Keratinocyte (primary cell): ENCODE data around the gene FHOD3. TPM values are rescaled to one million over a fixed set of nuclear protein-coding genes. Genes with fewer than 3 reads are reported as not detected.

Experiments used
- DNase-seq: peaks from one replicate; pipeline ENCODE4 v3.0.0-alpha.2; 2011; ENCODE audit warnings: low read depth, missing footprints, low spot score
- FAIRE-seq: peaks from 2 replicates; lab custom pipeline; 2011; peaks lifted over from hg19 to GRCh38; lab: Jason Lieb, UNC
- H2AFZ ChIP-seq: 2 replicates; pipeline ENCODE4 v1.6.0; 2012; ENCODE audit warnings: low read length, control low read depth, inconsistent platforms; ENCODE audit not compliant: control insufficient read depth
- H3K27ac ChIP-seq: 2 replicates; pipeline ENCODE4 v1.5.1; 2011; ENCODE audit warnings: low read length; ENCODE audit not compliant: control insufficient read depth, insufficient read depth
- H3K27me3 ChIP-seq: 3 replicates; pipeline ENCODE4 v1.6.0; 2011; ENCODE audit warnings: low read length; ENCODE audit not compliant: control insufficient read depth, insufficient read depth; ENCODE audit errors: extremely low read depth
- H3K36me3 ChIP-seq, 2 experiments: 2 replicates in 1 of 2; 3 replicates in 1 of 2; pipeline ENCODE4 v1.5.1; 2011; ENCODE audit warnings: low read length in 2 of 2, mild to moderate bottlenecking in 1 of 2; ENCODE audit not compliant: control insufficient read depth in 2 of 2, insufficient read depth in 2 of 2; ENCODE audit errors: extremely low read depth in 1 of 2
- H3K4me1 ChIP-seq: 3 replicates; pipeline ENCODE4 v1.5.1; 2011; ENCODE audit warnings: low read length; ENCODE audit not compliant: control insufficient read depth, insufficient read depth; ENCODE audit errors: extremely low read depth
- H3K4me2 ChIP-seq: 3 replicates; pipeline ENCODE4 v1.6.0; 2011; ENCODE audit warnings: low read depth, low read length; ENCODE audit not compliant: control insufficient read depth, insufficient read depth; ENCODE audit errors: extremely low read depth
- H3K4me3 ChIP-seq, 3 experiments: fragments of 200-600 bp in 1 of 3; sonication (generic) in 1 of 3; 2 replicates in 2 of 3; 3 replicates in 1 of 3; pipeline ENCODE4 v1.5.1; 2011 to 2016; ENCODE audit warnings: low read length in 3 of 3, mild to moderate bottlenecking in 3 of 3, control low read depth in 2 of 3, inconsistent platforms in 1 of 3, low read depth in 1 of 3, mixed read lengths in 1 of 3, mixed run types in 1 of 3, moderate library complexity in 1 of 3; ENCODE audit not compliant: control insufficient read depth in 2 of 3, insufficient read depth in 2 of 3; ENCODE audit errors: extremely low read depth in 1 of 3
- H3K79me2 ChIP-seq: 2 replicates; pipeline ENCODE4 v1.6.0; 2012; ENCODE audit warnings: low read length; ENCODE audit not compliant: control insufficient read depth, insufficient read depth
- H3K9ac ChIP-seq: 3 replicates; pipeline ENCODE4 v1.6.0; 2011; ENCODE audit warnings: low read length; ENCODE audit not compliant: control insufficient read depth, insufficient read depth; ENCODE audit errors: extremely low read depth
- H3K9me1 ChIP-seq: 3 replicates; pipeline ENCODE4 v1.6.0; 2011; ENCODE audit warnings: low read length; ENCODE audit not compliant: control insufficient read depth, insufficient read depth; ENCODE audit errors: extremely low read depth
- H3K9me3 ChIP-seq: 2 replicates; pipeline ENCODE4 v1.5.1; 2012; ENCODE audit warnings: low read depth, low read length; ENCODE audit not compliant: control insufficient read depth
- H4K20me1 ChIP-seq: 3 replicates; pipeline ENCODE4 v1.6.0; 2011; ENCODE audit warnings: low read length; ENCODE audit not compliant: control insufficient read depth, insufficient read depth; ENCODE audit errors: extremely low read depth
- EZH2 ChIP-seq: IDR thresholded peaks from one replicate; pipeline ENCODE4 v1.6.1; 2012; ENCODE audit warnings: inconsistent platforms, mild to moderate bottlenecking, low read length, moderate library complexity
- dilution Hi-C: fragments of 300-500 bp; cut with MboI; formaldehyde crosslinking; loops from one replicate; pipeline ENCODE4 v1.7.0; 2020; ENCODE audit warnings: low sequenced_read_pairs; ENCODE audit not compliant: extremely low pct_ligation_motif_present
- polyA plus RNA-seq, 5 experiments: library from polyadenylated mRNA; depleted of rRNA in 3 of 5; stranded (reverse) in 3 of 5; stranded (forward) in 1 of 5; unstranded in 1 of 5; fragments of >200 nt; gene quantifications; 1 replicate in 1 of 5; 2 replicates in 3 of 5; 3 replicates in 1 of 5; pipeline versions ENCODE4 v1.2.1 to v1.2.3, GENCODE V29; 2011 to 2012; ENCODE audit warnings: missing spikeins in 2 of 5, low read depth in 1 of 5, low replicate concordance in 1 of 5
- TF ChIP-seq, protein P1 (sequence below), 3 experiments: IDR thresholded peaks in 1 of 3; conservative IDR thresholded peaks in 1 of 3; optimal IDR thresholded peaks in 1 of 3; 2 replicates in 2 of 3; 3 replicates in 1 of 3; pipeline versions ENCODE3 to v1.5.1; 2011; ENCODE audit warnings: low read length in 3 of 3, mild to moderate bottlenecking in 3 of 3, moderate library complexity in 2 of 3, control low read depth in 1 of 3, inconsistent platforms in 1 of 3; ENCODE audit not compliant: insufficient read depth in 2 of 3; ENCODE audit errors: extremely low read depth in 1 of 3

The FHOD3 gene
- polyA plus RNA-seq, 1 donor (not counting 4 experiments of a cell fraction or from before 2014, with no cell fraction given): 7.7 TPM

DNA sequence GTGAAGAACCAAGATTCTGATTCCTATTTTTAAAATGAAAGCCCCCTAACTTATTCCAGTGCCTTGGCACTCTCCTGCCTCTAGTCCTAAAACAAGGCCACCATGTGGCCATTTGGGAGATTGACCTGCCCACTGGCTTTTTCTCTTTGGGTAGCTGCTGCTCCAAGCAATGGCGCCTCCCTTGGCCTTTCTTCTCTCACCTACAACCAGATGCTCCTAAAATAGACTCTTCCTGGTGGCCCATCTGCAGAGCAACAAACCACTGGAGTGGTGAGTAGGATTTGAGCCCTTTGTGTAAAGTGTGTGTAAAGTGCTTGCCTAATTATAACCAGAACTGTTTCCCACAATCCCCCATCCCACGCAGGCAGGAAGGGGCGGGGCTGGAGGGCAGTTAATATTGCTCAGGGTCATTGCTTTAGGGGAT is 114.2 kb downstream of the FHOD3 start:
- Histone ChIP-seq H3K36me3 (no peaks in the 10 kb centered on the region), H3K9ac (no peak overlapping the region), H4K20me1 (no peaks in the 10 kb centered on the region), H3K4me1 (peaks cover 4% of the 10 kb centered on the region), H3K4me2 (no peak overlapping the region), H3K27me3 (no peaks in the 10 kb centered on the region), H3K27ac (no peak overlapping the region), H3K9me3 (no peaks in the 10 kb centered on the region), H2AFZ (no peak overlapping the region), H3K79me2 (no peaks in the 10 kb centered on the region), H3K4me3 (no peak overlapping the region), H3K9me1 (no peaks in the 10 kb centered on the region)
- no peak for DNase-seq
- FAIRE-seq: no peak
- dilution Hi-C loops: no loop called here
- no peak for TF ChIP-seq EZH2
- TF ChIP-seq, protein P1, sequence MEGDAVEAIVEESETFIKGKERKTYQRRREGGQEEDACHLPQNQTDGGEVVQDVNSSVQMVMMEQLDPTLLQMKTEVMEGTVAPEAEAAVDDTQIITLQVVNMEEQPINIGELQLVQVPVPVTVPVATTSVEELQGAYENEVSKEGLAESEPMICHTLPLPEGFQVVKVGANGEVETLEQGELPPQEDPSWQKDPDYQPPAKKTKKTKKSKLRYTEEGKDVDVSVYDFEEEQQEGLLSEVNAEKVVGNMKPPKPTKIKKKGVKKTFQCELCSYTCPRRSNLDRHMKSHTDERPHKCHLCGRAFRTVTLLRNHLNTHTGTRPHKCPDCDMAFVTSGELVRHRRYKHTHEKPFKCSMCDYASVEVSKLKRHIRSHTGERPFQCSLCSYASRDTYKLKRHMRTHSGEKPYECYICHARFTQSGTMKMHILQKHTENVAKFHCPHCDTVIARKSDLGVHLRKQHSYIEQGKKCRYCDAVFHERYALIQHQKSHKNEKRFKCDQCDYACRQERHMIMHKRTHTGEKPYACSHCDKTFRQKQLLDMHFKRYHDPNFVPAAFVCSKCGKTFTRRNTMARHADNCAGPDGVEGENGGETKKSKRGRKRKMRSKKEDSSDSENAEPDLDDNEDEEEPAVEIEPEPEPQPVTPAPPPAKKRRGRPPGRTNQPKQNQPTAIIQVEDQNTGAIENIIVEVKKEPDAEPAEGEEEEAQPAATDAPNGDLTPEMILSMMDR (optimal IDR thresholded peaks at IDR 0.05 in 1 of 3, IDR thresholded peaks at IDR 0.05 in 1 of 3, conservative IDR thresholded peaks at IDR 0.05 in 1 of 3; ENCODE audit: extremely low read depth in 1 of 3, insufficient read depth in 2 of 3, low read length in 3 of 3): peak; percentile 54 to 66 (median 57)

GRCh38 chr18:36412778-36413177 is 115.3 kb downstream of the FHOD3 start:
- DNase-seq (no peak), FAIRE-seq (no peak)
- dilution Hi-C loops: no loop called here

More at GRCh38 chr18:36412778-36413177, 115.3 kb downstream of the FHOD3 start:
- TF ChIP-seq, protein P1 (optimal IDR thresholded peaks at IDR 0.05 in 1 of 3, IDR thresholded peaks at IDR 0.05 in 1 of 3, conservative IDR thresholded peaks at IDR 0.05 in 1 of 3; ENCODE audit: extremely low read depth in 1 of 3, insufficient read depth in 2 of 3, low read length in 3 of 3): peak; percentile 62 to 69 (median 65)
- TF ChIP-seq EZH2: no peak
- Histone ChIP-seq H3K4me3 (no peak overlapping the region), H3K4me1 (peaks cover 4% of the 10 kb centered on the region), H4K20me1 (no peaks in the 10 kb centered on the region), H2AFZ (no peak overlapping the region), H3K4me2 (no peak overlapping the region), H3K36me3 (no peaks in the 10 kb centered on the region), H3K9ac (no peak overlapping the region), H3K27ac (no peak overlapping the region), H3K79me2 (no peaks in the 10 kb centered on the region), H3K9me3 (no peaks in the 10 kb centered on the region), H3K9me1 (no peaks in the 10 kb centered on the region), H3K27me3 (no peaks in the 10 kb centered on the region)
